GM21526 (cell line): ENCODE data around the gene IMMP1L.

Experiments used
- ATAC-seq: cut with Tn5 transposase; IDR thresholded peaks from one replicate; pipeline ENCODE4 v1.9.1; 2021; ENCODE audit warnings: moderate library complexity; ENCODE audit not compliant: unreplicated experiment, low FRiP score

The IMMP1L gene

GRCh38 chr11:31477528-31478222 lies 31.7 kb downstream of the IMMP1L start:
- ATAC-seq, result no peak

DNA sequence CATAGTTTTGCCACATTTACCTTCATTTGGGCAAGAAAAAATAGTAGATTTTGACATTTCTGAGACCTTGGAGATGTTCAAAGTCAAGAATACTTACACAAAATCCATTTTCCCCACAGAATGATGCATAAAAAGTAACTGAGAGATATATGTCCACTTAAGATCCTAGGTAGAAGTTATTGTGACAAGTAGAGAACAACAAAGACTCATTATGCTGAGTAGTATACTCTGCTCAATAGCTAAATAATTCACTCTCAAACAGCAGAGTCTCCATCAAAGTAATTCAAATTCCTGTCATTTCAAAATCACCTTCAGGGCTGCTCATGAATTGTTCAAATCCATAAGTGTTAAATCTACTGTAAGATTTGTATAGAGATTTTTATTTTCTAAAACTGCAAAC lies 35.3 kb downstream of the IMMP1L start:
- ATAC-seq, result no peak

DNA sequence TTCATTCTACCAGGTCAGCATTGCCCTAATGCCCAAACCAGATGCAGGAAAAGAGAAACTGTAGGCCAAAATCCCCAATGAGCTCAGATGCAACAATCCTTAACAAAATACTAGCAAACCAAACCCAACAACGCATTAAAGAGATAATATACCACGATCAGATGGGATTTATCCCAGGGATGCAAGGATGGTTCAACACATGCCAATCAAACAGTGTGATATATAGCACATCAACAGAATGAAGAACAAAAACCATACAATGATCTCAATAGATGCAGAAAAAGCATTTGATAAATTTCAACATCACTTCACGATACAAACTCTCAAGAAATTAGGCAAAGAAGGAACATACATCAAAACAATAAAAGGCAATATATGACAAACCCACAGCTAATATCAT lies 45.0 kb downstream of the IMMP1L start:
- ATAC-seq, result no peak

DNA sequence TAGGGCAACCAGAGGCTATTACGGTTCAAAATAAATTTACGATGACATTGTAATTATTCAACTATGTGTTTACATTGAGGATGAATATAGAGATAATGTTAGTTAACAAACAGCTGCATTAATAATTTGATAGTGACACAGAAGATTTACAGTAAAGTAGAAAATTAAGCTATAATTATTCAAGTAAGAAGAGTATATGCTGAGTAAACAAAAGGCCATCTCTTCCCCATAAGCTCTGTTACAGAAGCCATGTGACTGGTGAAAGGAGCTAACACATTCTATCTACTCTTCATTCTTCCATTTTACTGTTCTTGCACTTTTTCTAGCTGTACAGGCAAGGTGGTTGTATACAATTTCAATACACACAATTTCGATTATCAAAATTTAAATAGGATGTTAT lies 54.2 kb downstream of the IMMP1L start:
- no peak for ATAC-seq

DNA sequence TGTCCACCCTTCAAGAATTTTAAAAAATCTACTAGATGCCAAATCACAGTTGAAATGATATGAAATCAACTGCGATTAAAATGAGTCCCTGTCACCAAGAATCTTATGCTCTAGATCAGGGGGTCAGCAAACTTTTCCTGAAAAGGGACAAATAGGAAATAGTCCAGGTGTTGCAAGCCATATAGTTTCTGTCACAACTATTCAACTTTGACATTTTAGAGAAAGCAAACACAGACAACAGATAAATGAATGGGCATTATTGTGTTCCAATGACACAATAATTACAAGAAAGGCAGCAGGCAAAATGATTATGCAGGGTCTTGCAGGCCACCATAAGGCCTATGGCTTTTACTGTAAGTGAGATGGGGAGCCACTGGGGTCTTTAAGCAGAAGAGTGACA lies 58.6 kb downstream of the IMMP1L start:
- ATAC-seq, result no peak

- ATAC-seq, result no peak
These were observed 60.4 kb downstream of the IMMP1L start for GRCh38 chr11:31449040-31449439.

- ATAC-seq, result no peak
These were observed 63.8 kb downstream of the IMMP1L start for GRCh38 chr11:31445621-31446020.

DNA sequence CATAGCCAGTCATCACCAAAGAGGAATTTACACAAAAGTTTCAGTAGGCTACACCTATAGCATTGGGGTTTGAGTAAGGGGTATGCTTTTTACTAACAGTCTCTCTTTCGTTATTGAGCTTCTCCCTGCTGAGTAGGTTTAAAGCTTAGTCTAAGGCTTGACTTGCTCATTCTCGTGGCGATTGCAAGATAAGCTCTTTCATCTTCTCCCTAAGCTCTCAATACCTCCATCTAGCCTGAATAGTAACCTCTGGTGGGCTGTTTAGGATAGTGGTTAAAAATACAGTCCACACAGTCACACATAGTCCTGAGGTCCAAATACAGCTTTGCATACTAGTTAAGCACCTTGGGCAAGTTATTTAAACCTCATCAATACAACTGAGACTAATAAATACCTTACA lies 65.6 kb downstream of the IMMP1L start:
- ATAC-seq, result no peak

- ATAC-seq, result no peak
These were observed 67.3 kb downstream of the IMMP1L start for GRCh38 chr11:31442086-31442485.

DNA sequence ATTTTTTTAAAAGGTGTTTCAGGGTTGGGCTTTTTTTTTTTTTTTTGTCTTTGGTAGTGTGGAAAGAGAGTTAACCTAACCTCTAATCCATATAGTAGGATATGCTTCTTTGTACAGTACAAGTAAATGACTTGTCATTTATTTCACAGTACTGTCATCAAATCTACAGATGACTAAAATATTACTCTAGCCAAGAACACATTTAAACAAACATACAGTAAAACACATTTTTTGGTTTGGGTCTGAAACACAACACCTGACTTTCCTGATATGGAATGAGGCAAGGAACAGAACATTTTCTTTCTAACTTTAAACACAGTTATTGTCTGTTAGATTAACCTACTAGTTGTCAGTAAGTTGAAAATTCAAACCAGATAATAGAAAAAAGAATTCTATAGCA lies 68.1 kb downstream of the IMMP1L start:
- no peak for ATAC-seq

DNA sequence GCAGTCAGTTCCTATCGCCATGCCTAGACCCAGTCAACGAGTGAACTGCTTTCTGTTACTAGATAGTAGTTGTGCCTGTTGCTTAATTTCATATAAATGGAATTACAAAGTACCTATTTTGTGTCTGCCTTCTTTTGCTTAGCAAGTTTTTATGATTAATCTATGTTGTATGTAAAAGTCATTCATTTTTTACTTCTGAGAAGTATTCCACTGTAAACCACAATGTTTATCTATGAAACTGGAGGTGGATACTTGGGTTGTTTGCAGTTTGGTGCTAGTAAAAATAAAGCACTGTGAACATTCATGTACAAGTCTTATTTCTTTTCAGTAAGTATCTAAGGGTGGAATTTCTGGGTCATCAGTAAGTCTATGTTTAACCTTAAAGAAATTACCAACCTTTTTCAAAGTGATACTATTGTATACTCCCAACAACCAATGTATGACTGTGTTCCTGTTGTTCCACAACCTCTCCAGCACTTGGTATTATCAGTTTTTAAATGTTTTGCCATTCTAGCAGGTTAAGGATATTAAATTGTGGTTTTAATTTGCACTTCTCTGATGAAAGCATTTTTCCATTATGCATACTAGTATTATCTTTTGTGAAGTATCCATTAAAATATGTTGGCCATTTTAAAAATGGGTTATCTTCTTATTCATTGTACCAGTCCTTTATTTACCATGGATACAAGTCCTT lies 71.5 kb downstream of the IMMP1L start:
- ATAC-seq, result no peak

DNA sequence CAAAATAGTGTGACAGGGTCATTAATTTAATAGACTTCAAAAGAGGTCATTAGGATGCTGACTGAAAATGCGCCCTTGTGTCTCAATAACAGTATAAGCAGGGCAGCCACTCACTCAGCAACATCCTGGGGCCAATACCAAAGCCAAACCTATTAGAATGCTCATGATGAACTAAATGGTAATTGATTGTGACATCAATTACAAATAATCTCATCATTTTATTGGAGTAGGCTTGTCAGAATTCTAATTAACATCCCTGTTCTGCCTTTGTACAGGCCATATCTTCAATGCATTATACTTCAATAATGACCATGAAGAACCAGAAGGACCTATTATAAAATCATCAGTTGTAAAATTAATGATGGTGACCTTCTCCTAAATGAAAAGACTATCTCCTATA lies 75.6 kb downstream of the IMMP1L start:
- no peak for ATAC-seq

DNA sequence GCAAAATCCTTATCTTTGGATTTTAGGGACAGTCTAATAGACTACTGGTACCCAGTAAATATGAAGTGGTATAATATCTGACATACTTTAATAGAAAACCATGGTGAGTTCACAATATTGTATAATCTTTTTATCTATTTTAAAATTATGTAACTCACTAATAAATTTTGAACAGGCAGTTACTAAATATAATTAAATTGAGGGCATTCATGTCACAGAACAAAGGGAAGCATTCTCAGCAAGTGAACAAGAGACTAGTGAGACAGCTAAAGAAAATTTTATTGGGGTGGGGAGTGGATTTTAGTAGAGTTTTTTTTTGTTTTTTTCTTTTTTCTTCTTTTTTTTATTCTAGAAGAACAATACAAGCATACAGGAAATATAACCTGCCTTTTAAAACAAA lies 84.8 kb downstream of the IMMP1L start:
- no peak for ATAC-seq

GRCh38 chr11:31422703-31423102 lies 86.7 kb downstream of the IMMP1L start:
- no peak for ATAC-seq

DNA sequence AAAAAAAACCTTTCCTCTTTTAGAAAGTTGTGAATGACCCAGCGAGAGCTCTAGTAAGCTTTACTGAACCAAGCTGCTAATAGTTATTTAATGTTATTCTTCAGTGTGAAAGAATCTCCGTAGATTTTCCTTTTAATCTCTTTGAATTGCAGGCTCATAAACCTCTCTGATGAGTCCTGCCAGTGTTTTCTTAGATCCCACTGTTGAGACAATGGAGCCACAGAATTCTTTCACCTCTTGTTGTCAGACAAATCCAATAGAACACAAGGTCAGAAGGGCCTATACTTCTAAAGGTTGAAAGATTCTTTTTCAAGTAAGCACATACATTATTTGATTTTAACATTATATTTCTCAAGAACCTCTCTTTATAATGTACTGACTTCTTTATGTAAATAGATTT lies 87.6 kb downstream of the IMMP1L start:
- no peak for ATAC-seq

DNA sequence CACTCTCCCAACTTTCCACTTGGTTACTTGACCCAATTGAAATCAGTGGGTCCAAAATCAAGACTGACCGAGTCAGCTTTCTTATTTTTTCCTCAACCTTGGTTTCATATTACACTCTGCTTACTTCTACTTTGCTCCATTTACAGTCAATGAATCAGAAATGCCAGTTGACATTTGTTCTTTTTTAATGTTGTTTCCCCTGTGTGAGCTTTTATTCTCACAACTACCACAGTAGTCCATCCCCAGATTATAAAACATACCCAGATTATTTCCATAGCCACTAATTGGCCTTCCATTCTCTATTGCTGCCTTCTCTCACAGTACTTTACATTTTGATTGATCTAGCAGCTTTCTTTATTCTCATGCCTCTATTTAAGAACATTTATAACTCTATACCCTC lies 89.8 kb downstream of the IMMP1L start:
- ATAC-seq, result no peak

GRCh38 chr11:31419138-31419537 lies 90.3 kb downstream of the IMMP1L start:
- no peak for ATAC-seq

DNA sequence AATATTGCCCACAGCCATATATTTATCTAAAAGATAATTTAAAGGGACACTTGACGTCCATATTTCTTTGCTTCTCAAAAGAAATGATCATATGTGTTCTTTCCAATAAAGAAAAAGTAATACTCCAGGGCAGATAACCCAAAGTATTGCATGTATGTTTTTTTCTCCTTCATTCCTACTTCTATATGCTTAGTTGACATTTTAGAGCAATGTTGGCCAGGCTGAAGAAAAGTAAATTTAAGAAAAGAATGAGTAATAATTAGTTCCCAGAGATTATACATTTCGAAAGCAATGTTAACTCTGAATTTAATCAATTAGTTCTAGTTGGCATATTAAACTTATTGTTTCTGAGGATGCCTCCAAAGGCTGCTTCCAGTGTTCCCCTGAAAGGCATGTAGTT lies 91.6 kb downstream of the IMMP1L start:
- ATAC-seq, result no peak

DNA sequence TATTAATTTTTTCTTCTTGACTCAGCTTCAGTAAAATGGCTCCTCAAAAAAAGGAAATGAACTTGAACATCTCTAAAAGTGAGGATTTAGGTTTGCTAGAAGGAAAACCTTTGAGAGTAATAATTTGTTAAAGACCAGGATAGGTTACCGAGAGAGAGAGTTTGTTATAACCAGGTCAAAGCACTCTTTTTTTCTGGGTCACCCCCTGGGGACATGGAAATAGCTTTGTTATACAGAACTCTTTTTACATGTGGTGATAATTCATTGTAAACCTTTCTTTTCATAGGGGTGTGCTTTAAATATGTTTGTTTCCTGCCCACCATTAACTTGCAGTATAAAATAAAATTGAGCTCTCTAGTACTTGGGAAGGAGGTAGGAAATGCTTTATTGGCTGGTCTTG lies 92.1 kb downstream of the IMMP1L start:
- ATAC-seq, result no peak

DNA sequence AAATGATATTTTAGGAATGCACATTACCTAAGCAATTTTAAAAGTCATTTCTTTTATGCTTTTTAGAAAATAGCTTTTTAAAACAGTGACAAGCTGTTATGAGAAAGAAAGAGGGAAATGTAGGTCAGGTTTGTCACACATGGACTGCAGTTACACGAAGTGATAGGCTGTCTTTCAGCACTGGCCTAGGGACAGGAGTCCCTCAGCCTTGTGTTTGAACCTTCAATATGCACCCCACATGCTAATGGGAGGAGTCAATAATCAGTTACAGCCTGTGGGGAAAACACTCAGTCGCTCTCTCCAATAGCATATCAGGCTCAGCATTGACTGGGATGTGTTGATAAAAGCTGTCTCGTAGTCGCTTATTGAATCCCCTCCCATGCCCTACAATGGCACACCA lies 94.0 kb downstream of the IMMP1L start:
- no peak for ATAC-seq

DNA sequence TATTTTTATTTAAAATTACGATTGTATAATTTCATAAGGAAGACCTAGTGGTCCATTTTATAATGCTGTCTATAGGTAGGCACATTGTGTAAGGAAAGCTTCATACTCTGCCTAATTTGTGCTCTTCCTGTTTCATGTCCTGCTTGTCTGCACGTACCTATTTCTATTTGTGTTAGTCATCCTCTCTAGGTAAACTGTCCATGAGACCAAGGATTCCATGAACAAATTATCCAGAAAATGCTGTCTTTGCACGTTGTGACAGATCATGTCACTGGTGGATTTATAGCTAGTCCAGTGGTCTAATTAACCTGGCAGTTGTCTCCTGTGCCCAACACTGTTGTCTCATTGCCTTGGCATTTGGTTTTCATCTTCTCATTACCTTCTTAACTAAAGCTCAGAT lies 95.1 kb downstream of the IMMP1L start:
- ATAC-seq, result no peak

DNA sequence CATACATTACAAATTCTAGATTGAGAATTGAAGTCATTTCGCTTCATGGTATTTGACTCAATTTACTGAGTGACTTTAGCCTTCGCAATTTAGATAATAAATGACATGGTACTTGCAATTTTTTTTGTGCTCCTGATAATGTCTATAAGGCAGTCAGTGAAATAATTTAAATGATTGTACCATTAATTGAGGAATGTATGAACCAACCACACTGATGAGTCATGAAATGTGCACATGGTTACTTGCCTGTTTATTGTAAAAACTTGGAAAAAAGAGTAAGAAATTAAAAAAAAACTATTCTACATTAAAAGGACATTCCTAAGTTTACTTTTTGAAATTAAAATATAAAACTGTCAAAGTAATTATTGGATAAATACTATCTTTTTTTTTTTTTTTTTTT lies 96.5 kb downstream of the IMMP1L start:
- no peak for ATAC-seq
